ENCODE results near the gene HAND1.

The HAND1 gene

GRCh38 chr5:154478752-154479159 lies 729 bp upstream of the HAND1 start:
- Histone ChIP-seq H4K20me1 (ENCODE audit: insufficient read depth, low read length, poor library complexity, severe bottlenecking) (no peaks in the 10 kb centered on the region), H3F3A (ENCODE audit: low read depth) (no peaks in the 10 kb centered on the region), H3K27me3 (ENCODE audit: insufficient read depth, low read length, poor library complexity, severe bottlenecking) (no peaks in the 10 kb centered on the region), H3K4me1 (ENCODE audit: insufficient read depth, low read length, poor library complexity, severe bottlenecking) (no peaks in the 10 kb centered on the region), H3K4me2 (ENCODE audit: low read depth, low read length, poor library complexity, severe bottlenecking) (no peak overlapping the region), H3K4me3 (ENCODE audit: low read length, poor library complexity, severe bottlenecking) (no peak overlapping the region), H3K36me3 (ENCODE audit: insufficient read depth, low read length) (no peaks in the 10 kb centered on the region), H3K79me2 (ENCODE audit: insufficient read depth, low read length) (no peaks in the 10 kb centered on the region), H2AFZ (ENCODE audit: low read length) (no peak overlapping the region), H3K9ac (ENCODE audit: low read depth, low read length, poor library complexity, severe bottlenecking) (no peak overlapping the region), H3K9me3 (ENCODE audit: insufficient read depth, low read depth, low read length) (no peaks in the 10 kb centered on the region), H3K9me2 (replicated peaks; ENCODE audit: low read depth, low read length) (no peaks in the 10 kb centered on the region)
- TF ChIP-seq EZH2phosphoT487 (IDR thresholded peaks at IDR 0.05; ENCODE audit: borderline replicate concordance) (no peak), CTCF (conservative IDR thresholded peaks at IDR 0.05; ENCODE audit: low read length) (no peak)

- TF ChIP-seq EZH2phosphoT487 (IDR thresholded peaks at IDR 0.05; ENCODE audit: borderline replicate concordance) (no peak), CTCF (conservative IDR thresholded peaks at IDR 0.05; ENCODE audit: low read length) (no peak)
- Histone ChIP-seq H2AFZ (ENCODE audit: low read length) (no peak overlapping the region), H3F3A (ENCODE audit: low read depth) (no peaks in the 10 kb centered on the region), H3K9me2 (replicated peaks; ENCODE audit: low read depth, low read length) (no peaks in the 10 kb centered on the region), H3K36me3 (ENCODE audit: insufficient read depth, low read length) (no peaks in the 10 kb centered on the region), H3K4me3 (ENCODE audit: low read length, poor library complexity, severe bottlenecking) (no peak overlapping the region), H3K79me2 (ENCODE audit: insufficient read depth, low read length) (no peaks in the 10 kb centered on the region), H3K27me3 (ENCODE audit: insufficient read depth, low read length, poor library complexity, severe bottlenecking) (no peaks in the 10 kb centered on the region), H4K20me1 (ENCODE audit: insufficient read depth, low read length, poor library complexity, severe bottlenecking) (no peaks in the 10 kb centered on the region), H3K9me3 (ENCODE audit: insufficient read depth, low read depth, low read length) (no peaks in the 10 kb centered on the region), H3K4me1 (ENCODE audit: insufficient read depth, low read length, poor library complexity, severe bottlenecking) (no peaks in the 10 kb centered on the region), H3K9ac (ENCODE audit: low read depth, low read length, poor library complexity, severe bottlenecking) (no peak overlapping the region), H3K4me2 (ENCODE audit: low read depth, low read length, poor library complexity, severe bottlenecking) (no peak overlapping the region)
Measured at GRCh38 chr5:154477382-154478223, 424 bp downstream of the HAND1 start.

DNA sequence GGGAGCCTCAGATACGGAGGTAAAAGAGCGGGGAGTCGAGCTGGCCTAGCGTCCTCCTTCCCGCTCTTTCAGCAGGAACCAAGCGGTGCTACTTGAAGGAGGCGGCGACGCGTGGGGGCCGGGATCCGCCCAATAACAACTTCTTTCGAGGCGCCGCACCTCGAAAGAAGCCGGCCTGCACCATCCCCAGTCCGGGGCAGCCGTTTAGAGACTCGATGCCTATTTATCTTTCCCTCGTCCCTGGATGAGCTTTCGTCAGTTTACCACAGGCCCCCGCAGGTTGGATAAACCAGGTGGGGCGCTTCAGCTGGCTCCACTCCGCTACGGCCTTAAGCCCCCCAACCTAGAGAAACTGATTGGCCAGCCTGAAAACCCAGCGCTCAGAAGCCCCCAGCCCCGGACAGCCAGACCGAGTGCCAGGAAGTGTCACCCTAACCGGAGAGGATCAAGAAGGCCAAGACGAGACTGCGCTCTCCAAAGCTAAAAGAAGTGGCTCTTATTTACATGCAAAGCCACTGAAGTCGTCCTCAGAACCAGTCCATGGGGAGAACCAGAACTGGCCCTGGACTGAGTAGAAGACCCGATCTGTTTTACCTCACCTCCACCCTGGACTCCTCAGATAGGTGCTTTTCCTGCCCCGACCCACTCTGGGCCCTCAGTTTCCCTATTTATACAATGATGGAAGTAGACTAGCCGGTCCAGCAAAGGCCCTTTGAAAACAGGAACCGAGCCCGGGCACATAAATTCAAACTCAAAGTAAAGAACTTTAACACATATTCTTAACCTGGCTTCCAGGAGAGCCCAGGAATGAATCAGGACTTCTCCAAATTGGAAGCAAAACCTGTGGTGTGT lies 1.4 kb downstream of the HAND1 start:
- no peaks in the 10 kb centered on the region for H3K27me3 ChIP-seq (ENCODE audit: insufficient read depth, low read length, poor library complexity, severe bottlenecking)
- H4K20me1 ChIP-seq (ENCODE audit: insufficient read depth, low read length, poor library complexity, severe bottlenecking), result no peaks in the 10 kb centered on the region
- no peaks in the 10 kb centered on the region for H3K9me2 ChIP-seq (replicated peaks; ENCODE audit: low read depth, low read length)
- no peaks in the 10 kb centered on the region for H3F3A ChIP-seq (ENCODE audit: low read depth)
- TF ChIP-seq EZH2phosphoT487 (IDR thresholded peaks at IDR 0.05; ENCODE audit: borderline replicate concordance) (no peak), CTCF (conservative IDR thresholded peaks at IDR 0.05; ENCODE audit: low read length) (no peak)
- H3K9ac ChIP-seq (ENCODE audit: low read depth, low read length, poor library complexity, severe bottlenecking), result no peak overlapping the region
- no peaks in the 10 kb centered on the region for H3K9me3 ChIP-seq (ENCODE audit: insufficient read depth, low read depth, low read length)
- H2AFZ ChIP-seq (ENCODE audit: low read length), result no peak overlapping the region
- H3K4me3 ChIP-seq (ENCODE audit: low read length, poor library complexity, severe bottlenecking), result no peak overlapping the region
- H3K36me3 ChIP-seq (ENCODE audit: insufficient read depth, low read length), result no peaks in the 10 kb centered on the region
- H3K79me2 ChIP-seq (ENCODE audit: insufficient read depth, low read length), result no peaks in the 10 kb centered on the region
- H3K4me1 ChIP-seq (ENCODE audit: insufficient read depth, low read length, poor library complexity, severe bottlenecking), result no peaks in the 10 kb centered on the region
- H3K4me2 ChIP-seq (ENCODE audit: low read depth, low read length, poor library complexity, severe bottlenecking), result no peak overlapping the region
